Calu3 (cell line): ENCODE data around the gene ITIH4. TPM values are rescaled to one million over a fixed set of nuclear protein-coding genes. Genes with fewer than 3 reads are reported as not detected.

Experiments
- BruUV-seq: library from RNA; stranded (reverse); fragments of 400-500 nt; replicated peaks from 2 replicates; lab custom pipeline; 2021; lab: Mats Ljungman, UMichigan
- CTCF ChIA-PET: fragments of 300-600 bp; sonication (Branson Sonifier 250); formaldehyde crosslinking; loops from one replicate; lab custom pipeline; 2022; ENCODE audit warnings: antibody characterized with exemption; lab: Charles Lee
- DNase-seq: peaks from one replicate; pipeline ENCODE4 v3.0.0; 2022
- H3K27ac Mint-ChIP-seq: one replicate; pipeline ENCODE4 v1.8.0; 2022; ENCODE audit warnings: mixed read lengths; ENCODE audit not compliant: unreplicated experiment
- H3K27me3 Mint-ChIP-seq: one replicate; pipeline ENCODE4 v1.8.0; 2022; ENCODE audit warnings: mixed read lengths; ENCODE audit not compliant: unreplicated experiment
- H3K36me3 Mint-ChIP-seq: one replicate; pipeline ENCODE4 v1.8.0; 2022; ENCODE audit warnings: mild to moderate bottlenecking, moderate library complexity, mixed read lengths; ENCODE audit not compliant: insufficient read depth, unreplicated experiment
- H3K4me1 Mint-ChIP-seq: one replicate; pipeline ENCODE4 v1.8.0; 2022; ENCODE audit warnings: mild to moderate bottlenecking, low read depth, mixed read lengths; ENCODE audit not compliant: unreplicated experiment
- H3K4me3 Mint-ChIP-seq: one replicate; pipeline ENCODE4 v1.8.0; 2022; ENCODE audit warnings: mild to moderate bottlenecking, low read depth, moderate library complexity, mixed read lengths; ENCODE audit not compliant: unreplicated experiment
- H3K9me3 Mint-ChIP-seq: one replicate; pipeline ENCODE4 v1.8.0; 2022; ENCODE audit warnings: low read depth, mixed read lengths; ENCODE audit not compliant: unreplicated experiment
- CTCF ChIP-seq: fragments of 200-600 bp; IDR thresholded peaks from one replicate; pipeline ENCODE4 v1.8.0; 2022; ENCODE audit warnings: antibody characterized with exemption; ENCODE audit not compliant: unreplicated experiment
- intact Hi-C: fragments of 100-400 bp; cut with micrococcal nuclease; formaldehyde crosslinking; loops from one replicate; pipeline ENCODE4 v1.10.0; 2022; ENCODE audit not compliant: unreplicated experiment
- total RNA-seq: library from RNA; stranded (reverse); gene quantifications from 2 replicates; pipeline ENCODE4 v1.2.3, GENCODE V29; 2022

Gene ITIH4
- total RNA-seq, 1 experiment from 2014 or later: 3.0 TPM

- CTCF ChIA-PET: no interaction called here
- DNase-seq: no peak
- intact Hi-C loops: no loop called here
- peaks cover 39% of the 10 kb centered on the region for H3K27me3 Mint-ChIP-seq
- H3K4me1 Mint-ChIP-seq: peaks cover 34% of the 10 kb centered on the region
- H3K4me3 Mint-ChIP-seq: no peak overlapping the region
- TF ChIP-seq CTCF: no peak
- H3K27ac Mint-ChIP-seq: no peak overlapping the region
- no TSS peak for BruUV-seq
- H3K9me3 Mint-ChIP-seq: no peaks in the 10 kb centered on the region
- no peaks in the 10 kb centered on the region for H3K36me3 Mint-ChIP-seq
Measured at GRCh38 chr3:52779837-52780585, 50.5 kb downstream of the ITIH4 start.

GRCh38 chr3:52779011-52779836 is 51.2 kb downstream of the ITIH4 start:
- no TSS peak for BruUV-seq
- Mint-ChIP-seq H3K36me3 (no peaks in the 10 kb centered on the region), H3K27me3 (peaks cover 37% of the 10 kb centered on the region), H3K27ac (no peak overlapping the region), H3K4me1 (peaks cover 38% of the 10 kb centered on the region), H3K9me3 (no peaks in the 10 kb centered on the region), H3K4me3 (no peak overlapping the region)
- intact Hi-C loops: no loop called here
- no peak for DNase-seq
- CTCF ChIA-PET: no interaction called here
- TF ChIP-seq CTCF: no peak

GRCh38 chr3:52777959-52778805 is 52.3 kb downstream of the ITIH4 start:
- intact Hi-C loops: no loop called here

More at GRCh38 chr3:52777959-52778805, 52.3 kb downstream of the ITIH4 start:
- Mint-ChIP-seq H3K4me1 (peaks cover 38% of the 10 kb centered on the region), H3K27me3 (peaks cover 27% of the 10 kb centered on the region), H3K4me3 (no peak overlapping the region), H3K36me3 (no peaks in the 10 kb centered on the region), H3K9me3 (no peaks in the 10 kb centered on the region), H3K27ac (no peak overlapping the region)
- no peak for TF ChIP-seq CTCF
- no TSS peak for BruUV-seq
- DNase-seq: no peak
- CTCF ChIA-PET: interaction anchor here (1.3 kb wide), 1 partner anchor 14 kb away, joined by 3 read pairs; no protein-coding TSS in a partner anchor
